GM13977 (cell line): ENCODE results near the gene ZDHHC21.

Source experiments
- DNase-seq: peaks from one replicate; pipeline ENCODE4 v3.0.0; 2012; ENCODE audit warnings: low spot score
- CTCF ChIP-seq: IDR thresholded peaks from 2 replicates; pipeline ENCODE4 v1.5.1; 2012; ENCODE audit warnings: mild to moderate bottlenecking, control low read depth; ENCODE audit not compliant: insufficient read depth; ENCODE audit errors: extremely low read depth, missing control alignments
- in situ Hi-C: fragments of 300-500 bp; cut with MboI; formaldehyde crosslinking; loops from one replicate; pipeline ENCODE4 v1.12.0; 2022; ENCODE audit warnings: low sequenced_read_pairs, low pct_unique_long_range_greater_than_20kb, mixed read lengths, inconsistent platforms; ENCODE audit not compliant: unreplicated experiment

Gene ZDHHC21

GRCh38 chr9:14662060-14662453 is 31.2 kb downstream of the ZDHHC21 start:
- no peak for DNase-seq
- in situ Hi-C loops = no loop called here
- TF ChIP-seq CTCF = no peak

- peak; percentile 46 for TF ChIP-seq CTCF
- DNase-seq = peak; percentile 36
- in situ Hi-C loops = no loop called here
Observed at GRCh38 chr9:14661421-14662059, 31.7 kb downstream of the ZDHHC21 start.

- in situ Hi-C loops = no loop called here
- DNase-seq = no peak
- no peak for TF ChIP-seq CTCF
Observed at GRCh38 chr9:14660721-14661120, 32.5 kb downstream of the ZDHHC21 start.

GRCh38 chr9:14654932-14655331 is 38.3 kb downstream of the ZDHHC21 start:
- in situ Hi-C loops = no loop called here
- no peak for TF ChIP-seq CTCF
- DNase-seq = no peak

- TF ChIP-seq CTCF = no peak
- DNase-seq = no peak
Observed at GRCh38 chr9:14653511-14653910, 39.7 kb downstream of the ZDHHC21 start.

GRCh38 chr9:14652729-14653377 is 40.4 kb downstream of the ZDHHC21 start:
- in situ Hi-C loops = no loop called here
- DNase-seq = no peak
- TF ChIP-seq CTCF = peak; percentile 39

More at GRCh38 chr9:14653511-14653910, 39.7 kb downstream of the ZDHHC21 start:
- in situ Hi-C loops = no loop called here

GRCh38 chr9:14650596-14650995 is 42.6 kb downstream of the ZDHHC21 start:
- TF ChIP-seq CTCF = no peak
- DNase-seq = no peak
- in situ Hi-C loops = no loop called here
